Measurements from ENCODE around the gene MAN1A2.
"Not testable (repeated sequence)": the region's sequence is repeated elsewhere in the genome, so short reads cannot be mapped to it uniquely, and the experiment has no call there.

MAN1A2 gene

GRCh38 chr1:117398957-117399356 lies 31.7 kb downstream of the MAN1A2 start:
- DNase-seq (ENCODE audit: low spot score), result no peak

GRCh38 chr1:117401761-117402160 lies 34.5 kb downstream of the MAN1A2 start:
- DNase-seq (ENCODE audit: low spot score), result no peak

GRCh38 chr1:117403597-117403996 lies 36.3 kb downstream of the MAN1A2 start:
- DNase-seq (ENCODE audit: low spot score), result no peak

GRCh38 chr1:117405042-117405441 lies 37.8 kb downstream of the MAN1A2 start:
- no peak for DNase-seq (ENCODE audit: low spot score)

GRCh38 chr1:117412472-117412871 lies 45.2 kb downstream of the MAN1A2 start:
- DNase-seq (ENCODE audit: low spot score), result no peak

- no peak for DNase-seq (ENCODE audit: low spot score)
These were observed 46.2 kb downstream of the MAN1A2 start for GRCh38 chr1:117413412-117413811.

- DNase-seq (ENCODE audit: low spot score), result no peak
These were observed 47.7 kb downstream of the MAN1A2 start for GRCh38 chr1:117414943-117415342.

- no peak for DNase-seq (ENCODE audit: low spot score)
These were observed 48.8 kb downstream of the MAN1A2 start for GRCh38 chr1:117416004-117416403.

GRCh38 chr1:117416546-117417125 lies 49.4 kb downstream of the MAN1A2 start:
- no peak for DNase-seq (ENCODE audit: low spot score)

- DNase-seq (ENCODE audit: low spot score), result no peak
These were observed 57.9 kb downstream of the MAN1A2 start for GRCh38 chr1:117425050-117425734.

- no peak for DNase-seq (ENCODE audit: low spot score)
These were observed 60.0 kb downstream of the MAN1A2 start for GRCh38 chr1:117427297-117427696.

GRCh38 chr1:117433943-117434342 lies 66.7 kb downstream of the MAN1A2 start:
- DNase-seq (ENCODE audit: low spot score), result no peak

- no peak for DNase-seq (ENCODE audit: low spot score)
These were observed 69.3 kb downstream of the MAN1A2 start for GRCh38 chr1:117436513-117436912.

GRCh38 chr1:117447661-117448060 lies 80.4 kb downstream of the MAN1A2 start:
- DNase-seq (ENCODE audit: low spot score), result no peak

GRCh38 chr1:117452216-117452615 lies 85.0 kb downstream of the MAN1A2 start:
- no peak for DNase-seq (ENCODE audit: low spot score)

GRCh38 chr1:117453958-117454357 lies 86.7 kb downstream of the MAN1A2 start:
- no peak for DNase-seq (ENCODE audit: low spot score)

GRCh38 chr1:117458410-117458809 lies 91.2 kb downstream of the MAN1A2 start:
- DNase-seq (ENCODE audit: low spot score), result not testable (repeated sequence)

GRCh38 chr1:117466761-117467160 lies 99.5 kb downstream of the MAN1A2 start:
- no peak for DNase-seq (ENCODE audit: low spot score)

- DNase-seq (ENCODE audit: low spot score), result no peak
These were observed 100.1 kb downstream of the MAN1A2 start for GRCh38 chr1:117467336-117467735.

- no peak for DNase-seq (ENCODE audit: low spot score)
These were observed 105.8 kb downstream of the MAN1A2 start for GRCh38 chr1:117473063-117473462.

- DNase-seq (ENCODE audit: low spot score), result not testable (repeated sequence)
These were observed 108.2 kb downstream of the MAN1A2 start for GRCh38 chr1:117475495-117475894.

- no peak for DNase-seq (ENCODE audit: low spot score)
These were observed 111.8 kb downstream of the MAN1A2 start for GRCh38 chr1:117479086-117479485.

- DNase-seq (ENCODE audit: low spot score), result no peak
These were observed 114.2 kb downstream of the MAN1A2 start for GRCh38 chr1:117481410-117481809.

GRCh38 chr1:117493906-117494305 lies 126.7 kb downstream of the MAN1A2 start:
- no peak for DNase-seq (ENCODE audit: low spot score)
